ENCODE measurements around the gene NACA2.

- no peak for TF ChIP-seq POLR2A (IDR thresholded peaks at IDR 0.05)
- no peak for TF ChIP-seq CTCF (IDR thresholded peaks at IDR 0.05)
Measured at GRCh38 chr17:61597607-61598006, 6.6 kb upstream of the NACA2 start.
